Keratinocyte (primary cell): ENCODE results near the gene GNB4. TPM values are rescaled to one million over a fixed set of nuclear protein-coding genes. Genes with fewer than 3 reads are reported as not detected.
A peak's percentile ranks its signal among the peaks of the same experiment; 100 is the strongest.

Experiments used
- DNase-seq: peaks from one replicate; pipeline ENCODE4 v3.0.0-alpha.2; 2011; ENCODE audit warnings: low read depth, missing footprints, low spot score
- FAIRE-seq: peaks from 2 replicates; lab custom pipeline; 2011; peaks lifted over from hg19 to GRCh38; lab: Jason Lieb, UNC
- H2AFZ ChIP-seq: 2 replicates; pipeline ENCODE4 v1.6.0; 2012; ENCODE audit warnings: low read length, control low read depth, inconsistent platforms; ENCODE audit not compliant: control insufficient read depth
- H3K27ac ChIP-seq: 2 replicates; pipeline ENCODE4 v1.5.1; 2011; ENCODE audit warnings: low read length; ENCODE audit not compliant: control insufficient read depth, insufficient read depth
- H3K27me3 ChIP-seq: 3 replicates; pipeline ENCODE4 v1.6.0; 2011; ENCODE audit warnings: low read length; ENCODE audit not compliant: control insufficient read depth, insufficient read depth; ENCODE audit errors: extremely low read depth
- H3K36me3 ChIP-seq, 2 experiments: 2 replicates in 1 of 2; 3 replicates in 1 of 2; pipeline ENCODE4 v1.5.1; 2011; ENCODE audit warnings: low read length in 2 of 2, mild to moderate bottlenecking in 1 of 2; ENCODE audit not compliant: control insufficient read depth in 2 of 2, insufficient read depth in 2 of 2; ENCODE audit errors: extremely low read depth in 1 of 2
- H3K4me1 ChIP-seq: 3 replicates; pipeline ENCODE4 v1.5.1; 2011; ENCODE audit warnings: low read length; ENCODE audit not compliant: control insufficient read depth, insufficient read depth; ENCODE audit errors: extremely low read depth
- H3K4me2 ChIP-seq: 3 replicates; pipeline ENCODE4 v1.6.0; 2011; ENCODE audit warnings: low read depth, low read length; ENCODE audit not compliant: control insufficient read depth, insufficient read depth; ENCODE audit errors: extremely low read depth
- H3K4me3 ChIP-seq, 3 experiments: fragments of 200-600 bp in 1 of 3; sonication (generic) in 1 of 3; 2 replicates in 2 of 3; 3 replicates in 1 of 3; pipeline ENCODE4 v1.5.1; 2011 to 2016; ENCODE audit warnings: low read length in 3 of 3, mild to moderate bottlenecking in 3 of 3, control low read depth in 2 of 3, inconsistent platforms in 1 of 3, low read depth in 1 of 3, mixed read lengths in 1 of 3, mixed run types in 1 of 3, moderate library complexity in 1 of 3; ENCODE audit not compliant: control insufficient read depth in 2 of 3, insufficient read depth in 2 of 3; ENCODE audit errors: extremely low read depth in 1 of 3
- H3K79me2 ChIP-seq: 2 replicates; pipeline ENCODE4 v1.6.0; 2012; ENCODE audit warnings: low read length; ENCODE audit not compliant: control insufficient read depth, insufficient read depth
- H3K9ac ChIP-seq: 3 replicates; pipeline ENCODE4 v1.6.0; 2011; ENCODE audit warnings: low read length; ENCODE audit not compliant: control insufficient read depth, insufficient read depth; ENCODE audit errors: extremely low read depth
- H3K9me1 ChIP-seq: 3 replicates; pipeline ENCODE4 v1.6.0; 2011; ENCODE audit warnings: low read length; ENCODE audit not compliant: control insufficient read depth, insufficient read depth; ENCODE audit errors: extremely low read depth
- H3K9me3 ChIP-seq: 2 replicates; pipeline ENCODE4 v1.5.1; 2012; ENCODE audit warnings: low read depth, low read length; ENCODE audit not compliant: control insufficient read depth
- H4K20me1 ChIP-seq: 3 replicates; pipeline ENCODE4 v1.6.0; 2011; ENCODE audit warnings: low read length; ENCODE audit not compliant: control insufficient read depth, insufficient read depth; ENCODE audit errors: extremely low read depth
- EZH2 ChIP-seq: IDR thresholded peaks from one replicate; pipeline ENCODE4 v1.6.1; 2012; ENCODE audit warnings: inconsistent platforms, mild to moderate bottlenecking, low read length, moderate library complexity
- dilution Hi-C: fragments of 300-500 bp; cut with MboI; formaldehyde crosslinking; loops from one replicate; pipeline ENCODE4 v1.7.0; 2020; ENCODE audit warnings: low sequenced_read_pairs; ENCODE audit not compliant: extremely low pct_ligation_motif_present
- polyA plus RNA-seq, 5 experiments: library from polyadenylated mRNA; depleted of rRNA in 3 of 5; stranded (reverse) in 3 of 5; stranded (forward) in 1 of 5; unstranded in 1 of 5; fragments of >200 nt; gene quantifications; 1 replicate in 1 of 5; 2 replicates in 3 of 5; 3 replicates in 1 of 5; pipeline versions ENCODE4 v1.2.1 to v1.2.3, GENCODE V29; 2011 to 2012; ENCODE audit warnings: missing spikeins in 2 of 5, low read depth in 1 of 5, low replicate concordance in 1 of 5
- TF ChIP-seq, protein P1 (sequence below), 3 experiments: IDR thresholded peaks in 1 of 3; conservative IDR thresholded peaks in 1 of 3; optimal IDR thresholded peaks in 1 of 3; 2 replicates in 2 of 3; 3 replicates in 1 of 3; pipeline versions ENCODE3 to v1.5.1; 2011; ENCODE audit warnings: low read length in 3 of 3, mild to moderate bottlenecking in 3 of 3, moderate library complexity in 2 of 3, control low read depth in 1 of 3, inconsistent platforms in 1 of 3; ENCODE audit not compliant: insufficient read depth in 2 of 3; ENCODE audit errors: extremely low read depth in 1 of 3

The GNB4 gene
- polyA plus RNA-seq, 1 donor (not counting 4 experiments of a cell fraction or from before 2014, with no cell fraction given) = 51.1 TPM

DNA sequence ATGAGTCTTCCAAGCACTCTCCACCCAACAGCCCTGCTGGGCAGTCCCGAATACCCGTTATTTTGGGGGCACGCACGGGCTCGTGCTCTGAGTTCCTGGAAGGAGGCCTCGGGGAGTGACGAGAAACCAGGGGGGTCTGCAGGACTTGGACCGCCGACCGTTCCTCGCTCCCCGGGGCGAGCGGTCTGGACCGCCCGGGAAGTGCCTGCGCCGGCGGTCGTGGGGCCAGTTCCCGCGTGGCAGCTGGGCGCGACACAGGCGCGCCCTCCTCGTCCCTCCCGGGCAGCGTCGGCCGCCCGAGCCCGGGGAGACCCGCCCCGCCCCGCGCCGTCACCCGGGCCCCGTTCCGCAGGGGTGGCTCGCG, 387 bp downstream of the GNB4 start:
- H3K79me2 ChIP-seq = peaks cover 49% of the 10 kb centered on the region
- H3K9me1 ChIP-seq = no peaks in the 10 kb centered on the region
- dilution Hi-C loops = no loop called here
- peak overlapping the region; percentile 86 for H3K9ac ChIP-seq
- H3K36me3 ChIP-seq = peaks cover 0 to 5% of the 10 kb centered on the region in 2 experiments
- peaks cover 36% of the 10 kb centered on the region for H3K4me1 ChIP-seq
- no peaks in the 10 kb centered on the region for H3K27me3 ChIP-seq
- H3K27ac ChIP-seq = peak overlapping the region; percentile 75
- FAIRE-seq = no peak
- peak overlapping the region; percentile 64 for H2AFZ ChIP-seq
- no peak for DNase-seq
- peak overlapping the region; percentile 66 to 97 (median 86) for H3K4me3 ChIP-seq
- no peak for TF ChIP-seq EZH2
- TF ChIP-seq, protein P1, sequence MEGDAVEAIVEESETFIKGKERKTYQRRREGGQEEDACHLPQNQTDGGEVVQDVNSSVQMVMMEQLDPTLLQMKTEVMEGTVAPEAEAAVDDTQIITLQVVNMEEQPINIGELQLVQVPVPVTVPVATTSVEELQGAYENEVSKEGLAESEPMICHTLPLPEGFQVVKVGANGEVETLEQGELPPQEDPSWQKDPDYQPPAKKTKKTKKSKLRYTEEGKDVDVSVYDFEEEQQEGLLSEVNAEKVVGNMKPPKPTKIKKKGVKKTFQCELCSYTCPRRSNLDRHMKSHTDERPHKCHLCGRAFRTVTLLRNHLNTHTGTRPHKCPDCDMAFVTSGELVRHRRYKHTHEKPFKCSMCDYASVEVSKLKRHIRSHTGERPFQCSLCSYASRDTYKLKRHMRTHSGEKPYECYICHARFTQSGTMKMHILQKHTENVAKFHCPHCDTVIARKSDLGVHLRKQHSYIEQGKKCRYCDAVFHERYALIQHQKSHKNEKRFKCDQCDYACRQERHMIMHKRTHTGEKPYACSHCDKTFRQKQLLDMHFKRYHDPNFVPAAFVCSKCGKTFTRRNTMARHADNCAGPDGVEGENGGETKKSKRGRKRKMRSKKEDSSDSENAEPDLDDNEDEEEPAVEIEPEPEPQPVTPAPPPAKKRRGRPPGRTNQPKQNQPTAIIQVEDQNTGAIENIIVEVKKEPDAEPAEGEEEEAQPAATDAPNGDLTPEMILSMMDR (optimal IDR thresholded peaks at IDR 0.05 in 1 of 3, IDR thresholded peaks at IDR 0.05 in 1 of 3, conservative IDR thresholded peaks at IDR 0.05 in 1 of 3; ENCODE audit: extremely low read depth in 1 of 3, insufficient read depth in 2 of 3, low read length in 3 of 3) = no peak
- no peaks in the 10 kb centered on the region for H4K20me1 ChIP-seq
- no peaks in the 10 kb centered on the region for H3K9me3 ChIP-seq
- peak overlapping the region; percentile 72 for H3K4me2 ChIP-seq

DNA sequence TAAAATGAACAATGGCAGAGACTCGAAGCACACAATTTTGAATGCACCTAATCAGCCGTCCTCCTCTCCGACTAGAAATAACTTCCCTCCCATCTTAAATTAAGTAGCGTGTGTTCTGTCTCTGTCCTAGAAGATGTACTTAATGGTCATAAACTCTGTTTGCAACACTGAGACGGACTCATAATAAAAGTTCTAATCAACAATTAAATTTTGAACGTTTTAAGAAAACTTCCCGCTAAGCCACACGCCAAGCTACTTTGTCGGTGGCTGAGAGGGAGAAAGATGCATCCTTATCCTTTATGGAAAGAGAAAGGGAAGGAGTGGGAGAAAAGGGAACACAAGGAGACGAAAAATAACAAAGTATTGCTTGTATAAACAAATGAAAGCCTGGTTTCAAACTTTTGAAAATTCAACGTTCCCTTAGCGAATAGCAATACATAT, 989 bp downstream of the GNB4 start:
- Histone ChIP-seq H3K79me2 (peaks cover 55% of the 10 kb centered on the region), H3K9me3 (no peaks in the 10 kb centered on the region), H3K9ac (peak overlapping the region; percentile 86), H3K27me3 (no peaks in the 10 kb centered on the region), H4K20me1 (no peaks in the 10 kb centered on the region), H2AFZ (peak overlapping the region; percentile 64), H3K4me2 (peak overlapping the region; percentile 72), H3K4me1 (peaks cover 30% of the 10 kb centered on the region), H3K27ac (peak overlapping the region; percentile 75), H3K9me1 (no peaks in the 10 kb centered on the region), H3K4me3 (peak overlapping the region; percentile 66 to 97 (median 86)), H3K36me3 (peaks cover 0 to 5% of the 10 kb centered on the region in 2 experiments)
- DNase-seq = no peak
- dilution Hi-C loops = no loop called here
- TF ChIP-seq, protein P1 (optimal IDR thresholded peaks at IDR 0.05 in 1 of 3, IDR thresholded peaks at IDR 0.05 in 1 of 3, conservative IDR thresholded peaks at IDR 0.05 in 1 of 3; ENCODE audit: extremely low read depth in 1 of 3, insufficient read depth in 2 of 3, low read length in 3 of 3) = no peak
- TF ChIP-seq EZH2 = no peak
- FAIRE-seq = peak; percentile 9
